Measurements from ENCODE around the gene ACSF3. TPM values are rescaled to one million over a fixed set of nuclear protein-coding genes. Genes with fewer than 3 reads are reported as not detected.

The ACSF3 gene
- total RNA-seq, 2 experiments from 2014 or later, result 44.7 to 49.5 TPM

DNA sequence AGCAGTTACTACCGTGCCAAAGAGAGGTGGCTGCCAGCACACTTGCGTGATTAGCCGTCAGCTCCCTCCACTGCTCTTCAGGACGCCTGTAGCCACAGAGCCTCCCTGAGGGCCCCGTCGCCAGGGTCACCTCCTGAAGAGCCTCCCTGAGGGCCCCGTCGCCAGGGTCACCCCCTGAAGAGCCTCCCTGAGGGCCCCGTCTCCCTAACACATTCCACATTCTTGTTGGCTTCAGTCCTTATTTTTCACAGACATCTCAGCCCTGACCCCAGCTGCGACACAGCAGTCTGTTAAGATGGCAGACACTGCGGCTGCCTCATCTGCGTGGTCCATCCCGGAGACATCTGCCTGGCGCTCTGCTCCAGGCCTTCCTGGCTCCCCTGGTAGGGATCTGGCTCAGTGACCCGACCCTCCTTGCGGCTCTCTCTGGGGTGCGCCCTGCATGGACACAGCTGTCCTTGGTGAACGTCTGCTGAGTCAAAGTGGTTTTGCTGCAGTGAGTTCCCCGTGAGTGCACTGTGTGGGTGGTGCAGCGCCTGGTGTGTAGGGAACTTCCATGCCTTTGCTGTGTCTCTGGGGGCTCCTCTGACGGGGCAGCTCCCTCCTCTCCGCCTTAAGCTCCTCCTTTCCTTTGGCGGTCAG is 11.4 kb downstream of the ACSF3 start:
- Histone ChIP-seq H3K4me3 (ENCODE audit: low read length) (no peak overlapping the region), H3K27me3 (ENCODE audit: control insufficient read depth in 1 of 2, insufficient read depth in 2 of 2, low read length in 2 of 2) (no peaks in the 10 kb centered on the region), H3K27ac (ENCODE audit: low read depth in 1 of 2, low read length in 2 of 2) (no peak overlapping the region), H3K9me3 (ENCODE audit: control insufficient read depth in 1 of 2, insufficient read depth in 1 of 2, low read length in 2 of 2) (no peaks in the 10 kb centered on the region), H3K4me1 (ENCODE audit: insufficient read depth, low read length) (peaks cover 35% of the 10 kb centered on the region), H3K36me3 (ENCODE audit: insufficient read depth, low read length) (peaks cover 85% of the 10 kb centered on the region)
- Mint-ChIP-seq H3K4me1 (ENCODE audit: low read depth) (peaks cover 47% of the 10 kb centered on the region), H3K4me3 (no peak overlapping the region), H3K27me3 (no peaks in the 10 kb centered on the region), H3K9me3 (no peaks in the 10 kb centered on the region), H3K36me3 (ENCODE audit: low read depth) (peaks cover 76% of the 10 kb centered on the region), H3K27ac (no peak overlapping the region)
- CTCF ChIA-PET, result interaction anchor here (1.2 kb wide), 1 partner anchor 10 kb away, joined by 4 read pairs; no protein-coding TSS in a partner anchor
- TF ChIP-seq CTCF (IDR thresholded peaks at IDR 0.05), result no peak
- POLR2A ChIA-PET, result no interaction called here
- DNase-seq (no peak), ATAC-seq (ENCODE audit: poor library complexity) (no peak)
- intact Hi-C loops (cut with DNase I, micrococcal nuclease), result no loop called here

- POLR2A ChIA-PET, result no interaction called here
- CTCF ChIA-PET, result interaction anchor here (1.2 kb wide), 1 partner anchor 9 kb away, joined by 4 read pairs; no protein-coding TSS in a partner anchor
- no peak overlapping the region for H3K4me3 Mint-ChIP-seq
- H3K27me3 Mint-ChIP-seq, result no peaks in the 10 kb centered on the region
- no peaks in the 10 kb centered on the region for H3K9me3 Mint-ChIP-seq
- no peak for ATAC-seq (ENCODE audit: poor library complexity)
- Histone ChIP-seq H3K27ac (ENCODE audit: low read depth in 1 of 2, low read length in 2 of 2) (no peak overlapping the region), H3K9me3 (ENCODE audit: control insufficient read depth in 1 of 2, insufficient read depth in 1 of 2, low read length in 2 of 2) (no peaks in the 10 kb centered on the region), H3K36me3 (ENCODE audit: insufficient read depth, low read length) (peaks cover 83% of the 10 kb centered on the region), H3K27me3 (ENCODE audit: control insufficient read depth in 1 of 2, insufficient read depth in 2 of 2, low read length in 2 of 2) (no peaks in the 10 kb centered on the region), H3K4me3 (ENCODE audit: low read length) (no peak overlapping the region), H3K4me1 (ENCODE audit: insufficient read depth, low read length) (peaks cover 29% of the 10 kb centered on the region)
- intact Hi-C loops (cut with DNase I, micrococcal nuclease), result no loop called here
- no peak for TF ChIP-seq CTCF (IDR thresholded peaks at IDR 0.05)
- peaks cover 43% of the 10 kb centered on the region for H3K4me1 Mint-ChIP-seq (ENCODE audit: low read depth)
- H3K36me3 Mint-ChIP-seq (ENCODE audit: low read depth), result peaks cover 71% of the 10 kb centered on the region
- DNase-seq, result no peak
- H3K27ac Mint-ChIP-seq, result no peak overlapping the region
Observed at GRCh38 chr16:89105599-89106151, 12.0 kb downstream of the ACSF3 start.

- H3K36me3 ChIP-seq (ENCODE audit: insufficient read depth, low read length), result peaks cover 83% of the 10 kb centered on the region
- Mint-ChIP-seq H3K9me3 (no peaks in the 10 kb centered on the region), H3K4me3 (no peak overlapping the region), H3K4me1 (ENCODE audit: low read depth) (peaks cover 36% of the 10 kb centered on the region), H3K27ac (peak overlapping the region; percentile 59), H3K27me3 (no peaks in the 10 kb centered on the region), H3K36me3 (ENCODE audit: low read depth) (peaks cover 62% of the 10 kb centered on the region)
- no peak overlapping the region for H3K27ac ChIP-seq (ENCODE audit: low read depth in 1 of 2, low read length in 2 of 2)
- no peaks in the 10 kb centered on the region for H3K27me3 ChIP-seq (ENCODE audit: control insufficient read depth in 1 of 2, insufficient read depth in 2 of 2, low read length in 2 of 2)
- POLR2A ChIA-PET, result no interaction called here
- no peak for TF ChIP-seq CTCF (IDR thresholded peaks at IDR 0.05)
- intact Hi-C loops (cut with DNase I, micrococcal nuclease), result no loop called here
- CTCF ChIA-PET, result no interaction called here
- no peak overlapping the region for H3K4me3 ChIP-seq (ENCODE audit: low read length)
- H3K9me3 ChIP-seq (ENCODE audit: control insufficient read depth in 1 of 2, insufficient read depth in 1 of 2, low read length in 2 of 2), result no peaks in the 10 kb centered on the region
- peaks cover 19% of the 10 kb centered on the region for H3K4me1 ChIP-seq (ENCODE audit: insufficient read depth, low read length)
- ATAC-seq (ENCODE audit: poor library complexity), result peak; percentile 37
- peak in 1 of 14 experiments; percentile 12 for DNase-seq
Observed at GRCh38 chr16:89106533-89107202, 13.0 kb downstream of the ACSF3 start.

Data from CD4-positive, alpha-beta T cell (primary cell).